ENCODE measurements around the gene CA7.
"Not testable (repeated sequence)": the region's sequence is repeated elsewhere in the genome, so short reads cannot be mapped to it uniquely, and the experiment has no call there.

The CA7 gene

DNA sequence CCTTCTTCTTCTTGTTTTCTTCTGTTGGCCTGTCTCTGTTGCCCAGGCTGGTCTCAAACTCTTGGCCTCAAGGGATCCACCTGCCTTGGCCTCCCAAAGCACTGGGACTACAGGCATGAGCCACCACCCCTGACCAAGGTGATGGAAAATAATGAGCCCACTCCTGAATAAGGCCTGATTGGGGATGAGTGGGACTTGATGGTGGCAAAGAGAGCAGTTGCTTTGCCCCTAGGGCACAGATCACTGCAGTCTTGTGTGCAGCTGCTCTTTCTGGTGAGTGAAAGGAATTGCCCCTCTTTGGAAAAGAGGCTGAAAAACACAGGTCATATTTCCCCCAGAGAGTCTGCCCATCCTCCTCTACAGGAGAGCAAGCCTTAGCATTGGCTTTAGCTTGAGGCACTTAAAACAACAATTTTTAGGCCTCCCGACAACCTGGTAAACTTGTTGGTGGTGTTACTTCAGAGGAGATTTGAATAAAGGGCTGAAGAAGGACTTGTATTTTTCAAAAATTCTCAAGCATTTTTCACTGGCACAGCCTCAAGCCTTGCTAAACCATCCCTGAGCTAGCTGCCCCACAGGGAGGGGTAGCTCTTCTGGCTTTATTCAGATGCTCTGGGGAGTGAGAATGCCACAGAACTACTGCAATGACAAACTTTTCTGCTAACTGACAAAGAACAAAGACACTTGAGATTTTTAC is 30.0 kb downstream of the CA7 start:
- DNase-seq, result no peak

- no peak for DNase-seq
Observed at GRCh38 chr16:66878067-66878466, 33.9 kb downstream of the CA7 start.

DNA sequence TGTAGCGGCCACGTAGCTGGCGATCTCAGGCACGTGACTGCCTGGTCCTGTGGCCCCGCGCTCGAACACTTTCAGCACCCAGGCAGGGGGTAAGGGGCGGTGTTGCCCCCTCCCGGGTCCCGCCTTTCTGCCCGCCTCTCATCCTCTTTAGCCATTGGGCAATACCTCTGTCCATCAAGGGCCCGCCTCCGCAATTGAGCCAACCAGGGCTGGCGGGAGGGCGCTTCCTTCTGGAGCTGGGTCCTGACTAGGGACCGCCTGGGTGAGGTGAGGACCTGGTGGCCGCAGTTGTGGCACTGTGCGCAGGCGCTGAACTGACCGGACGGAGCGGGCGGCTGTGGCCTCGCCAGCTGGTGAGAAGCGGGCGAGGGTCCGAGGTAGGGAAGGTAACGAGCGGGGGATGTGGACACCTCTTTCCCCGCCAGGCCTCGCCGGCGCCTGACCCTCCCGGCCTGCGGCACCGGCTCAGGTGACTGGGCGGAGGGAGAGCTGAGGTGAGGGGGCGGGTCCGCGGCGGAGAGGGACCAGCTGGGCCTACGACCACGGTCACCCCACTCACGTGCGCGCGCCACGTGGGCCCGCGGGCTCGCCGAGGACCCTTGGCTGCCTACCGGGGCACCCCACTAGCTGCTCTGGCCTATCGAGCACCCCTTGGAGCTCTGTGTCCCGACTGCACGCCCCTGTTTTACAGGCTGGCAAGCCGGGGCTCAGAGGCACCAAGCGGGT is 36.2 kb downstream of the CA7 start, which contains the start of gene PDP2:
TSS of gene PDP2 (plus strand) at position 228 of the 726 bp plus-strand sequence. CDS start 3,770 bp downstream, outside the sequence.
- DNase-seq, result peak; percentile 93

DNA sequence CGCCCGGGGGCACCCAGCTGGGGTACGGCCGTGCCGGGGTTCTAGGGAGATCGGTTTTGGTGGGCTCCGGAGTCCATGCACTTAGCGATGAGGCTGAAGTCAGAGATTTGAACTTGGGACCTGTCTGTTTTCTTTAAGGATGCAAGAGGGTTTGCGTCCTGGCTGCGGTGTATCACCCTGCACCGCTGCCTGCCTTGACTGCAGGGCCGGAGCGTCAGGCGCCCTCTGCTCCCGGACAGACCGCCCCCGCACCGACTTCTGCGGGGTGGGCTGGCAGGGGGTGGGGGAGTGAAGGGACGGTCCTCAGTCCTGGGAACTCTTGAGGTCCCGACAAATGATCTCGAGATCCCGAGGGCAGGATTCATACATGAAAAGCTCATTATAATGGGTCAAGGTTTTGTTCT is 36.8 kb downstream of the CA7 start:
- DNase-seq, result no peak

- no peak for DNase-seq
Observed at GRCh38 chr16:66881560-66881959, 37.3 kb downstream of the CA7 start.

DNA sequence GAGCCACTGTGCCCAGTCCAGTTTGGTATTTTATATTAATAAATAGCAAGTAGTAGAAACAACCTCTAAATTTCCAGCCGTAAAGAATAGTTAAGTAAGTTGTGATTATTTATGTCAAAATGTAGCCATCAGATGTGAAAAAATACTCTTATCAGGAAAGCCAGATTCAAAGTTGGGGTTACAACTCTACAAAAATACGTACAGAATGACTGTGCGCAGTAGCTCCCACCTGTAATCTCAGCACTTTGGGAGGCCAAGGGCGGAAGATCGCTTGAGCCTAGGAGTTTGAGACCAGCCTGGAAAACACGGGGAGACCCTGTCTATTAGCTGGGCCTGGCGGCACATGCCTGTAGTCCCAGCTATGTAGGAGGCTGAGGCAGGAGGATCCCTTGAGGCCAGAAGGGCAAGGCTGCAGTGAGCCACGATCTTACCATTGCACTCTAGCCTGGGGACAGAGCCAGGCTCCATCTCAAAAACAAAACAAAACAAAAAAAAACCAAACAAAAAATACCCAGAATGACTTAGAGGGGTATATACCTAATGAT is 37.8 kb downstream of the CA7 start:
- no peak for DNase-seq

- DNase-seq, result no peak
Observed at GRCh38 chr16:66882702-66883101, 38.5 kb downstream of the CA7 start.

GRCh38 chr16:66885491-66885890 is 41.3 kb downstream of the CA7 start:
- DNase-seq, result no peak

DNA sequence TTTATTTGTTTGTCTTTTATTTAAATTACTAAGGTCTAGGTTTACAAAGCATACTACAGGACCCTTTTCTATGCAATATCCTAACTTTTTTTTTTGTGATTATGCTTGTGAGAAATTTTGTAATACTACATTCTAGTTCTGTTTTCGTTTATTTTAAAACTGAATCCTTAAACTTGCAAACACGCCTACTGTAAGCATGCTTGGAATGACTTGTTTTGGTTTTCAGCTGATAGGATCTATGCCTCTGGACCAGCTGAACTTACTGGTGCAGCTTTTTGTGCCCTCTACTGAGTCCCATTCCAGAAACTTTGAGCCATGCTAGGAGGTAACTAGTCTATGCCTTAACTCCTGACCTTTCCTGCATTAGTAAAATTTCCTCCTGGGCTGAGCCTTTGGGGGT is 42.1 kb downstream of the CA7 start:
- DNase-seq, result no peak

DNA sequence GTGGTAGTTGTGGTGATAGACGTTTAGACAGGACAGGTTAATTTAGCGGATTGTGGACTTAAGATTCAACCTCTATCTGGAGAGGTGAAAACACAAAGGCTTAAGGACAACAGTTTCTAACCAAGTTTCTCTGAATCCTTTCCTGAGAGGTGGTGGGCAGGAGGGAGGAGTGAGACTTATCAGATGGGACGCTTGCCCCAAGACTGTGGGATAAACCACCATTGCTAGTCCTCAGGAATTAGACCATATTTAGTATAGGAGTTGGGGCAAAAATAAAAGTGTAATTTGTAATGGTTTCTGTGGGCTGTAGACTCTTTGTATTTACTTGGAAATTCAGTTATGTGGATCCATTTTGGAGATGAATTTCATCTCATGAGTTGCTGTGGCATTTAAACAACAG is 42.7 kb downstream of the CA7 start:
- DNase-seq, result no peak

GRCh38 chr16:66888647-66889615 is 44.7 kb downstream of the CA7 start:
- DNase-seq, result no peak

DNA sequence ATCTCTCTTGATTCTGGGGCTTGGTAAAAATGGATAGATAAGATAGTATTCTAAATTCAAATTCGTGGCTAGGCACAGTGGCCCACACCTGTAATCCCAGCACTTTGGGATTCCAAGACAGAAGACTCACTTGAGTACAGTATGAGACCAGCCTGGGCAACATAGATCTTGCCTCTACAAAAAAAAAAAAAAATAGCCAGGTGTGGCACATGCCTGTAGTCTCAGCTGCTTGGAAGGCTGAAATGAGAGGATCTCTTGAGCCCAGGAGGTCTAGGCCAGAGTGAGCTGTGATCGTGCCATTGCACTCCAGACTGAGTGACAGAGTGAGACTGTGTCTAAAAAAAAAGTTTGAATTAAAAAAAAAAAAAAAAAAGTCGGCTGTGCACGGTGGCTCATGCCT is 45.4 kb downstream of the CA7 start:
- no peak for DNase-seq

- no peak for DNase-seq
Observed at GRCh38 chr16:66890799-66891198, 46.6 kb downstream of the CA7 start.

DNA sequence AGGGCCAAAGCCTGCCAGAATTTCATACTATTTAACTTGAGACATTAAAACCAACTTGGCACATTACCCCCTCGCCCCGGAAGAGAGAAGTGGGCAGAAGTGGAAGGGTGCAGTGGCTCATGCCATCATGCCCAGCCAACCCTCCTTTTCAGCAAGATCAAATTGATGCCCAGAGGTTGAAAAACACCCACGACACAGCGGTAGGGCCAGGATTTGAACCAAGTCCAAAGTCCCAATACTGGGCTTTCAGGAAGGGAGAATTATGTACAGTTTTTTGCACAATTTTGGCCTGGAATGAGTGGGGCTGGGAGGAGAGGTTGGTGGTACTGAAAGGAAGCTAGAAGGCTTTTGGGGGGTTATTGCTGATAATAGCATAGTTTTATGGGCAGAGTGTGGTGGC is 47.1 kb downstream of the CA7 start:
- DNase-seq, result no peak

GRCh38 chr16:66891797-66892196 is 47.6 kb downstream of the CA7 start:
- DNase-seq, result no peak

DNA sequence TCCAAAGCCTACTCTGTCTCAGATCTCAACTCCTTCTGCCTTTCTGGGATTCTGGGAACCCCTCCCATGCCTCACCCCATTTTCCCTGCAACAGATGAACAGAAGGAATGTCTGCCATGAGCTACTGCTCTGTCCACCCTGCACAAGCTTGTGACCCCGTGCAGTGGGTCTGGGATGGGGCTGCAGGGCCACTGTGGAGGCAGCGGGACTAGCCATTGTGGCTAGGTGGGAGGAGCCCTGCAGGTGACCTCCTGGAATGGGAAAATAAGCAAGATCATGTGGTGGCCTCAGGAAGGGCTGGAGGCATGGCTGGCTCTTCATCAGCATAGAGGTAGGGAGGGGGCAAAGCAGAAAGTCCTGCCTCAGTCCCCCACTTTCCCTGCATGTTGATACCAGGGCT is 49.8 kb downstream of the CA7 start:
- no peak for DNase-seq

DNA sequence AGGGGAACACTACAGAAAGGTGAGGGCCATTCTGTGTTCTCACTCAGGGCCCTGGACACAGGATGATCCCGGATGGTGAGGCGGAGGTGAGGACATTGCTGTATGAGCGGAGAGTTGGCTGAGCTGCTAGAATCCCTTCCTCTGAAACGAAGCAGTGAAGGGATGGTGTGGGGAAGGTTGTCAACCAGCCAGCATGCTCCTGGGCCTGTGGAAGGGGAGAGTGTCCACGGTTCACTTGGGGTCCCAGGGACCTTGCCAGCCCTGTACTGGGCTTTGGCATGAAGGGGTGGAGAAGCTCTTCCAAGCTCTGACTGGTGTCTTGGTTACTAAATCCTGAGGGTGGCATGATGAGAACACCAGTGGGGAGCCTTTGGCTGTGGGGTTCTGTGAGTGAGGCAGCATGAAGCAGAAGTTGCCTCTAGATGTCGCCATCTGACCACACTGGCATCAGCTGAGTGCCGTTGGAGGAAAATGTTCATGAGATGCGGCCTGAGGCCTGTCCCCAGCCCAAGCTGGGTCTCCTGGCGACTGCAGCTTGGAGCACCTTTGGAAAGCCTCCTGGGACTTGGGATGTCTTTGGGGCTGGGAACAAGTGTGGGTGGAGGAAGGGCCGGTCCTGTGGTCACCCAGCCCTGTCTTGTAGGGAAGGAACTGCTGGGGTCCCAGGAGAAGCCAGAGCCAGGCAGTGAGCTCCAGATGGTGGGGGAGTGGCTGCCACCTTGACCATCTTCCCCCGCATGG is 50.9 kb downstream of the CA7 start:
- peak; percentile 7 for DNase-seq

DNA sequence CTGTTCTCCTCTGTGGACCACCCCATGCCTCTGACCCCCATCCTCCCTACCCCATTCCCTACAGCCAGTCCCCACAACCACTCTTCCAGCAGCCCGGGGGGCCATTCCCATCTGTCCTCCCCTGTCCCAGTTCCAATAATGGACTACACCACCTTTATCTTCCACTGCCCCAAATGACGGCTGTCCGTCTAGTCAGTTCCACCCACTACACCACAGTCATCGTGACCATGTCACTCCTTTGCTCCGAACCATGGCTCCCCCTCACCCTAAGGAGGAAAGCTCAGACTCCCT is 51.4 kb downstream of the CA7 start:
- DNase-seq, result no peak

GRCh38 chr16:66895999-66896398 is 51.8 kb downstream of the CA7 start:
- no peak for DNase-seq

- not testable (repeated sequence) for DNase-seq
Observed at GRCh38 chr16:66896682-66897081, 52.5 kb downstream of the CA7 start.

- no peak for DNase-seq
Observed at GRCh38 chr16:66898207-66898606, 54.0 kb downstream of the CA7 start.

DNA sequence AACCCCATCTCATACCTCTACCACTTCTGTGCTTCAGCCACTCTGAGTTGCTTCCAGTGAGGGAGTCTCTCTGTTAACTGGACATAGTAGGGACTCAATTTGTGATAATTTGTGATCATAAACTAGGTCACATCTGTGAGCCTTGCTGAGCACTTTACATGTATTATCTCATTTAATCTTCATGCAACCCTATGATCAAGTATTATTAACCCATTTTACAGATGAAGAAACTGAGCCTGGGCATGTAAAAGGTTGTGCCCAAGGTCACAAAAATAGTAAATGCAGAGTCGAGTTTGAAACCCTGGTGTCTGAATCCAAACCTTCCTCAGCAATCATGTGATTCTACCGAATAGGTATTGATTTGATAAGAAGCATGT is 54.7 kb downstream of the CA7 start:
- DNase-seq, result no peak

Data from NCI-H345 (cell line).